Measurements from ENCODE around the gene SAPCD1. TPM values are rescaled to one million over a fixed set of nuclear protein-coding genes. Genes with fewer than 3 reads are reported as not detected.

SAPCD1 gene
- total RNA-seq, 2 experiments from 2014 or later, result 13.1 to 18.1 TPM

- ATAC-seq (ENCODE audit: low read depth) (no peak), DNase-seq (no peak)
- Mint-ChIP-seq H3K4me3 (peak overlapping the region; percentile 81), H3K4me1 (peaks cover 15% of the 10 kb centered on the region), H3K27me3 (no peaks in the 10 kb centered on the region), H3K36me3 (peaks cover 11% of the 10 kb centered on the region), H3K27ac (no peak overlapping the region), H3K9me3 (no peaks in the 10 kb centered on the region)
- POLR2A ChIA-PET, result interaction anchor here (1.1 to 3.3 kb wide), 4 partner anchors 9 to 75 kb away, joined by 4 to 33 read pairs (median 7); partner anchors contain the start of genes CLIC1, MSH5 and VARS1
These were observed 51.0 kb downstream of the SAPCD1 start for GRCh38 chr6:31813465-31813849.

Other genes with a start within 250 kb of the SAPCD1 start
- gene MCCD1, start 233.7 kb upstream of the SAPCD1 start, total RNA-seq, result not detected
- 100 to 1,000 TPM; 531 to 555 TPM for gene DDX39B, start 220.7 kb upstream of the SAPCD1 start, total RNA-seq
- gene ATP6V1G2, start 216.0 kb upstream of the SAPCD1 start, total RNA-seq, result 1 to 10 TPM; 4.5 to 5.5 TPM
- gene NFKBIL1, start 215.0 kb upstream of the SAPCD1 start, total RNA-seq, result 10 to 100 TPM; 15.4 to 17.6 TPM
- 10 to 100 TPM; 15.2 to 16.7 TPM for gene LTA, start 190.4 kb upstream of the SAPCD1 start, total RNA-seq
- gene TNF, start 187.1 kb upstream of the SAPCD1 start, total RNA-seq, result 10 to 100 TPM; 18.5 to 18.6 TPM
- gene LTB, start 180.2 kb upstream of the SAPCD1 start, total RNA-seq, result 100 to 1,000 TPM; 426 to 431 TPM
- gene LST1, start 176.4 kb upstream of the SAPCD1 start, total RNA-seq, result 100 to 1,000 TPM in 1 of 2 experiments, 10 to 100 TPM in 1; 91.8 to 105 TPM
- 10 to 100 TPM; 69.7 to 70.0 TPM for gene NCR3, start 169.7 kb upstream of the SAPCD1 start, total RNA-seq
- 100 to 1,000 TPM; 117 to 118 TPM for gene AIF1, start 147.4 kb upstream of the SAPCD1 start, total RNA-seq
- 100 to 1,000 TPM; 257 to 278 TPM for gene PRRC2A, start 141.9 kb upstream of the SAPCD1 start, total RNA-seq
- gene BAG6, start 110.0 kb upstream of the SAPCD1 start, total RNA-seq, result 100 to 1,000 TPM; 242 to 251 TPM
- 1 to 10 TPM; 3.1 to 4.6 TPM for gene APOM, start 106.8 kb upstream of the SAPCD1 start, total RNA-seq
- gene C6orf47, start 101.9 kb upstream of the SAPCD1 start, total RNA-seq, result 10 to 100 TPM; 30.7 to 32.2 TPM
- gene GPANK1, start 97.7 kb upstream of the SAPCD1 start, total RNA-seq, result 10 to 100 TPM; 30.7 to 32.0 TPM
- gene CSNK2B, start 96.6 kb upstream of the SAPCD1 start, total RNA-seq, result 100 to 1,000 TPM; 206 to 216 TPM
- 10 to 100 TPM; 33.8 to 36.4 TPM for gene LY6G5B, start 92.7 kb upstream of the SAPCD1 start, total RNA-seq
- gene LY6G5C, start 81.6 kb upstream of the SAPCD1 start, total RNA-seq, result 1 to 10 TPM; 3.5 to 4.6 TPM
- 10 to 100 TPM; 57.8 to 64.0 TPM for gene ABHD16A, start 59.3 kb upstream of the SAPCD1 start, total RNA-seq
- not detected for gene LY6G6F, start 55.8 kb upstream of the SAPCD1 start, total RNA-seq
- gene LY6G6D, start 47.3 kb upstream of the SAPCD1 start, total RNA-seq, result not detected
- gene LY6G6C, start 40.9 kb upstream of the SAPCD1 start, total RNA-seq, result not detected
- gene MPIG6B, start 39.3 kb upstream of the SAPCD1 start, total RNA-seq, result 1 to 10 TPM; 1.2 to 1.5 TPM
- 10 to 100 TPM; 28.3 to 29.1 TPM for gene DDAH2, start 33.4 kb upstream of the SAPCD1 start, total RNA-seq
- 100 to 1,000 TPM; 425 to 456 TPM for gene CLIC1, start 26.1 kb upstream of the SAPCD1 start, total RNA-seq
- 10 to 100 TPM; 59.2 to 68.2 TPM for gene MSH5, start 22.7 kb upstream of the SAPCD1 start, total RNA-seq
- 1 to 10 TPM; 5.2 to 5.7 TPM for gene VWA7, start 14.7 kb downstream of the SAPCD1 start, total RNA-seq
- 10 to 100 TPM; 68.2 to 75.3 TPM for gene VARS1, start 33.1 kb downstream of the SAPCD1 start, total RNA-seq
- gene LSM2, start 44.3 kb downstream of the SAPCD1 start, total RNA-seq, result 10 to 100 TPM; 89.9 to 97.9 TPM
- gene HSPA1L, start 52.6 kb downstream of the SAPCD1 start, total RNA-seq, result 1 to 10 TPM; 3.3 to 4.5 TPM
- gene HSPA1A, start 52.9 kb downstream of the SAPCD1 start, total RNA-seq, result 10 to 100 TPM; 62.2 to 63.5 TPM
- gene HSPA1B, start 65.1 kb downstream of the SAPCD1 start, total RNA-seq, result 10 to 100 TPM; 49.0 to 55.7 TPM
- 10 to 100 TPM; 15.5 to 16.4 TPM for gene NEU1, start 100.2 kb downstream of the SAPCD1 start, total RNA-seq
- not detected for gene SLC44A4, start 116.3 kb downstream of the SAPCD1 start, total RNA-seq
- gene EHMT2, start 135.0 kb downstream of the SAPCD1 start, total RNA-seq, result 10 to 100 TPM; 77.5 to 80.6 TPM
- gene ZBTB12, start 139.4 kb downstream of the SAPCD1 start, total RNA-seq, result 1 to 10 TPM; 1.4 to 1.9 TPM
- gene C2, start 165.1 kb downstream of the SAPCD1 start, total RNA-seq, result 1 to 10 TPM; 2.1 to 2.2 TPM
- gene CFB, start 183.4 kb downstream of the SAPCD1 start, total RNA-seq, result 1 to 10 TPM; 1.2 to 2.1 TPM
- 10 to 100 TPM; 61.3 to 62.5 TPM for gene NELFE, start 196.3 kb downstream of the SAPCD1 start, total RNA-seq
- gene SKIC2, start 196.5 kb downstream of the SAPCD1 start, total RNA-seq, result 100 to 1,000 TPM; 102 to 112 TPM
- gene DXO, start 209.5 kb downstream of the SAPCD1 start, total RNA-seq, result 10 to 100 TPM; 22.4 to 28.6 TPM
- 1 to 10 TPM; 3.4 to 6.7 TPM for gene C4A, start 219.4 kb downstream of the SAPCD1 start, total RNA-seq

Data from activated naive CD8-positive, alpha-beta T cell treated with anti-CD3 and anti-CD28 coated beads, Interleukin-2, amount 10 ng/mL, durations not matched to agents 7 days and 5 days (primary cell).